H1 (cell line): ENCODE data around the gene CDK5RAP2. TPM values are rescaled to one million over a fixed set of nuclear protein-coding genes. Genes with fewer than 3 reads are reported as not detected.

Experiments used
- CTCF ChIA-PET: fragments of 300-600 bp; sonication (Branson Sonifier 250); formaldehyde crosslinking; loops from one replicate; lab custom pipeline; 2021; ENCODE audit not compliant: partially characterized antibody; lab: Charles Lee
- POLR2A ChIA-PET: fragments of 300-600 bp; sonication (Branson Sonifier 250); formaldehyde crosslinking; loops from one replicate; lab custom pipeline; 2021; ENCODE audit warnings: inconsistent platforms; ENCODE audit not compliant: partially characterized antibody; lab: Charles Lee
- DNase-seq, 2 experiments: peaks; one replicate each; pipeline versions ENCODE4 v3.0.0 to v3.0.0-alpha.2; 2010 to 2022; ENCODE audit warnings: low spot score in 2 of 2, low read depth in 1 of 2, mixed read lengths in 1 of 2
- FAIRE-seq: peaks from 2 replicates; lab custom pipeline; 2011; peaks lifted over from hg19 to GRCh38; lab: Jason Lieb, UNC
- H2AFZ ChIP-seq: 2 replicates; pipeline ENCODE4 v1.8.1; 2012; ENCODE audit warnings: low read length, inconsistent platforms
- H2AK5ac ChIP-seq: 2 replicates; pipeline ENCODE4 v1.6.1; 2013; ENCODE audit warnings: low read depth, low read length
- H2BK120ac ChIP-seq: replicated peaks from 2 replicates; pipeline ENCODE3; 2013; ENCODE audit warnings: low read depth, low read length, inconsistent platforms
- H2BK12ac ChIP-seq: 2 replicates; pipeline ENCODE4 v1.6.1; 2013; ENCODE audit warnings: low read depth, low read length
- H2BK15ac ChIP-seq: 2 replicates; pipeline ENCODE4 v1.6.1; 2013; ENCODE audit warnings: low read length
- H2BK20ac ChIP-seq: 2 replicates; pipeline ENCODE4 v1.6.1; 2013; ENCODE audit warnings: low read length
- H2BK5ac ChIP-seq: 2 replicates; pipeline ENCODE4 v1.6.1; 2013; ENCODE audit warnings: low read depth, low read length
- H3K14ac ChIP-seq: 2 replicates; pipeline ENCODE4 v1.6.1; 2013; ENCODE audit warnings: inconsistent platforms; ENCODE audit not compliant: insufficient read length
- H3K18ac ChIP-seq: 2 replicates; pipeline ENCODE4 v1.6.1; 2013; ENCODE audit warnings: low read length; ENCODE audit errors: extremely low read depth
- H3K23ac ChIP-seq: 2 replicates; pipeline ENCODE4 v1.6.1; 2013; ENCODE audit warnings: inconsistent platforms; ENCODE audit not compliant: insufficient read length
- H3K23me2 ChIP-seq: 2 replicates; pipeline ENCODE4 v1.6.1; 2013; ENCODE audit warnings: low read depth, low read length
- H3K27ac ChIP-seq: 2 replicates; pipeline ENCODE4 v1.6.1; 2011; ENCODE audit warnings: low read depth, low read length, inconsistent platforms
- H3K27me3 ChIP-seq, 4 experiments: replicated peaks in 1 of 4; 1 replicate in 1 of 4; 2 replicates in 3 of 4; pipeline versions ENCODE4 v1.6.1 to v1.8.1; 2011 to 2013; ENCODE audit warnings: low read length in 3 of 4, mild to moderate bottlenecking in 3 of 4, inconsistent platforms in 2 of 4, mixed read lengths in 2 of 4, moderate library complexity in 1 of 4; ENCODE audit not compliant: control insufficient read depth in 3 of 4, insufficient read depth in 3 of 4; ENCODE audit errors: extremely low read depth in 1 of 4
- H3K36me3 ChIP-seq, 4 experiments: 2 replicates each; pipeline versions ENCODE4 v1.6.1 to v1.8.1; 2011 to 2013; ENCODE audit warnings: mild to moderate bottlenecking in 4 of 4, low read length in 3 of 4, moderate library complexity in 2 of 4, control low read depth in 1 of 4, inconsistent platforms in 1 of 4; ENCODE audit not compliant: insufficient read depth in 4 of 4, control insufficient read depth in 2 of 4
- H3K4ac ChIP-seq: replicated peaks from 2 replicates; pipeline ENCODE3; 2013; ENCODE audit warnings: low read length, low read depth, mixed read lengths, inconsistent platforms; ENCODE audit not compliant: insufficient read length
- H3K4me1 ChIP-seq, 4 experiments: replicated peaks in 1 of 4; 1 replicate in 1 of 4; 2 replicates in 3 of 4; pipeline versions ENCODE4 v1.6.1 to v1.8.1; 2011 to 2013; ENCODE audit warnings: low read length in 3 of 4, inconsistent platforms in 2 of 4, mixed read lengths in 1 of 4; ENCODE audit not compliant: insufficient read depth in 4 of 4, control insufficient read depth in 3 of 4
- H3K4me2 ChIP-seq, 2 experiments: 2 replicates each; pipeline versions ENCODE4 v1.6.1 to v1.8.1; 2011 to 2013; ENCODE audit warnings: low read depth in 2 of 2, low read length in 2 of 2, control low read depth in 1 of 2, inconsistent platforms in 1 of 2, mild to moderate bottlenecking in 1 of 2; ENCODE audit not compliant: insufficient read depth in 1 of 2
- H3K4me3 ChIP-seq, 4 experiments: fragments of 200-600, 300-600 bp in 1 of 4; sonication (generic), shearing (Covaris generic), sonication (Bioruptor Twin) in 1 of 4; 2 replicates each; pipeline versions ENCODE4 v1.5.1 to v1.8.1; 2011 to 2016; ENCODE audit warnings: low read length in 4 of 4, low read depth in 3 of 4, control low read depth in 2 of 4, inconsistent platforms in 2 of 4, mild to moderate bottlenecking in 2 of 4, mixed read lengths in 1 of 4, moderate library complexity in 1 of 4; ENCODE audit not compliant: insufficient read depth in 2 of 4; ENCODE audit errors: extremely low read depth in 1 of 4
- H3K56ac ChIP-seq: replicated peaks from 2 replicates; pipeline ENCODE3; 2013; ENCODE audit warnings: low read depth, mild to moderate bottlenecking, mixed read lengths, low read length, inconsistent platforms; ENCODE audit not compliant: insufficient read length
- H3K79me1 ChIP-seq: 2 replicates; pipeline ENCODE4 v1.6.1; 2013; ENCODE audit warnings: low read depth, low read length, control low read depth
- H3K79me2 ChIP-seq, 2 experiments: 2 replicates each; pipeline versions ENCODE4 v1.6.1 to v1.8.1; 2012 to 2013; ENCODE audit warnings: low read length in 2 of 2, mild to moderate bottlenecking in 2 of 2, inconsistent platforms in 1 of 2; ENCODE audit not compliant: insufficient read depth in 2 of 2, control insufficient read depth in 1 of 2
- H3K9ac ChIP-seq, 4 experiments: replicated peaks in 1 of 4; 1 replicate in 1 of 4; 2 replicates in 3 of 4; pipeline versions ENCODE4 v1.6.1 to v1.8.1; 2011 to 2013; ENCODE audit warnings: low read depth in 3 of 4, low read length in 3 of 4, control low read depth in 2 of 4, mild to moderate bottlenecking in 2 of 4, moderate library complexity in 2 of 4, inconsistent platforms in 1 of 4; ENCODE audit errors: extremely low read depth in 1 of 4
- H3K9me3 ChIP-seq, 2 experiments: 2 replicates each; pipeline versions ENCODE4 v1.6.1 to v1.8.1; 2012 to 2013; ENCODE audit warnings: mild to moderate bottlenecking in 2 of 2, moderate library complexity in 2 of 2, control low read depth in 1 of 2, inconsistent platforms in 1 of 2, low read depth in 1 of 2, low read length in 1 of 2, mixed read lengths in 1 of 2; ENCODE audit not compliant: insufficient read depth in 2 of 2
- H4K20me1 ChIP-seq, 2 experiments: replicated peaks in 1 of 2; 2 replicates each; pipeline versions ENCODE3 to v1.8.1; 2011 to 2013; ENCODE audit warnings: inconsistent platforms in 2 of 2, low read length in 2 of 2, mild to moderate bottlenecking in 1 of 2; ENCODE audit not compliant: insufficient read depth in 2 of 2, control insufficient read depth in 1 of 2
- H4K5ac ChIP-seq: 2 replicates; pipeline ENCODE4 v1.6.1; 2013; ENCODE audit warnings: low read length, low read depth, mixed read lengths, inconsistent platforms; ENCODE audit not compliant: insufficient read length
- H4K8ac ChIP-seq: 2 replicates; pipeline ENCODE4 v1.8.0; 2013; ENCODE audit warnings: mild to moderate bottlenecking, moderate library complexity, low read length, inconsistent platforms; ENCODE audit not compliant: insufficient read depth; ENCODE audit errors: extremely low read depth
- H4K91ac ChIP-seq: replicated peaks from 2 replicates; pipeline ENCODE3; 2013; ENCODE audit warnings: low read length, mixed read lengths, inconsistent platforms; ENCODE audit not compliant: insufficient read length
- ASH2L ChIP-seq: fragments of 200-600, 300-600 bp; sonication (generic); IDR thresholded peaks from one replicate; pipeline ENCODE4 v1.7.1; 2017; ENCODE audit warnings: low read length
- CTBP2 ChIP-seq: IDR thresholded peaks from 2 replicates; pipeline ENCODE4 v1.7.0; 2011; ENCODE audit warnings: borderline replicate concordance, mild to moderate bottlenecking, moderate library complexity, mixed read lengths, low read length; ENCODE audit not compliant: insufficient read depth, insufficient read length
- GABPA ChIP-seq: IDR thresholded peaks from 2 replicates; pipeline ENCODE4 v1.6.1; 2011; ENCODE audit warnings: mild to moderate bottlenecking, low read length, moderate library complexity, borderline replicate concordance; ENCODE audit not compliant: insufficient read depth
- JUN ChIP-seq: IDR thresholded peaks from 2 replicates; pipeline ENCODE4 v1.6.1; 2011; ENCODE audit warnings: low read depth, mild to moderate bottlenecking, improper control_type of control experiment, low read length
- KDM1A ChIP-seq: fragments of 200-600, 300-600 bp; sonication (generic); IDR thresholded peaks from 2 replicates; pipeline ENCODE4 v1.7.1; 2016; ENCODE audit warnings: mild to moderate bottlenecking, low read length, borderline replicate concordance
- NANOG ChIP-seq: IDR thresholded peaks from 2 replicates; pipeline ENCODE4 v1.6.1; 2011; ENCODE audit warnings: low read length, low read depth, mild to moderate bottlenecking, inconsistent platforms; ENCODE audit not compliant: insufficient read depth, poor library complexity, severe bottlenecking
- POLR2A ChIP-seq, 2 experiments: IDR thresholded peaks; 1 replicate in 1 of 2; 2 replicates in 1 of 2; pipeline ENCODE4 v1.6.1; 2011; ENCODE audit warnings: low read depth in 2 of 2, low read length in 2 of 2, mild to moderate bottlenecking in 2 of 2; ENCODE audit errors: control extremely low read depth in 1 of 2
- POLR2AphosphoS5 ChIP-seq: IDR thresholded peaks from 2 replicates; pipeline ENCODE4 v1.6.1; 2011; ENCODE audit warnings: low read depth, low read length
- SRF ChIP-seq: IDR thresholded peaks from 2 replicates; pipeline ENCODE4 v1.6.1; 2011; ENCODE audit warnings: mild to moderate bottlenecking, low read depth, low read length, moderate library complexity
- SUZ12 ChIP-seq: fragments of 200-600 bp; sonication (generic); IDR thresholded peaks from 2 replicates; pipeline ENCODE4 v1.6.1; 2012; ENCODE audit warnings: mild to moderate bottlenecking, inconsistent platforms, low read length, moderate library complexity, mixed read lengths
- YY1 ChIP-seq: IDR thresholded peaks from 2 replicates; pipeline ENCODE4 v1.6.1; 2011; ENCODE audit warnings: low read depth, mild to moderate bottlenecking, low read length
- WGBS, 2 experiments: shearing (Covaris generic) in 1 of 2; methylation state at CpG; one replicate each; pipeline versions ENCODE4 v1.1.6 to v1.1.7; 2013 to 2015; ENCODE audit warnings: low lambda C conversion rate in 2 of 2, mixed read lengths in 2 of 2, inconsistent platforms in 1 of 2, low coverage in 1 of 2, missing lambda C conversion rate in 1 of 2; ENCODE audit not compliant: insufficient replicate concordance in 2 of 2, insufficient coverage in 1 of 2, insufficient read length in 1 of 2; ENCODE audit errors: extremely low coverage in 1 of 2, missing lambda C conversion rate in 1 of 2; 5-methylcytosine and 5-hydroxymethylcytosine counted together
- polyA plus RNA-seq, 7 experiments: library from polyadenylated mRNA; depleted of rRNA in 3 of 7; stranded (reverse) in 5 of 7; unstranded in 2 of 7; fragments of >200 nt in 5 of 7; fragments of 200-250 nt in 2 of 7; gene quantifications; 1 replicate in 5 of 7; 2 replicates in 1 of 7; 4 replicates in 1 of 7; pipeline versions ENCODE4 v1.2.1 to v1.2.3, GENCODE V29; 2011 to 2013; ENCODE audit warnings: missing spikeins in 2 of 7, mixed read lengths in 2 of 7
- total RNA-seq: library from RNA; stranded (reverse); fragmentation: NEBNext Ultra II Directional; extraction: Animal tissue kit (Norgen Biotek cat#: 25700); gene quantifications from 2 replicates; pipeline ENCODE4 v1.2.1, GENCODE V29; 2021

Gene CDK5RAP2
- total and polyA plus RNA-seq, 2 of the 8 experiments (the other 6 are each of a cell fraction or from before 2014, with no cell fraction given) = 19.8 to 49.4 TPM

DNA sequence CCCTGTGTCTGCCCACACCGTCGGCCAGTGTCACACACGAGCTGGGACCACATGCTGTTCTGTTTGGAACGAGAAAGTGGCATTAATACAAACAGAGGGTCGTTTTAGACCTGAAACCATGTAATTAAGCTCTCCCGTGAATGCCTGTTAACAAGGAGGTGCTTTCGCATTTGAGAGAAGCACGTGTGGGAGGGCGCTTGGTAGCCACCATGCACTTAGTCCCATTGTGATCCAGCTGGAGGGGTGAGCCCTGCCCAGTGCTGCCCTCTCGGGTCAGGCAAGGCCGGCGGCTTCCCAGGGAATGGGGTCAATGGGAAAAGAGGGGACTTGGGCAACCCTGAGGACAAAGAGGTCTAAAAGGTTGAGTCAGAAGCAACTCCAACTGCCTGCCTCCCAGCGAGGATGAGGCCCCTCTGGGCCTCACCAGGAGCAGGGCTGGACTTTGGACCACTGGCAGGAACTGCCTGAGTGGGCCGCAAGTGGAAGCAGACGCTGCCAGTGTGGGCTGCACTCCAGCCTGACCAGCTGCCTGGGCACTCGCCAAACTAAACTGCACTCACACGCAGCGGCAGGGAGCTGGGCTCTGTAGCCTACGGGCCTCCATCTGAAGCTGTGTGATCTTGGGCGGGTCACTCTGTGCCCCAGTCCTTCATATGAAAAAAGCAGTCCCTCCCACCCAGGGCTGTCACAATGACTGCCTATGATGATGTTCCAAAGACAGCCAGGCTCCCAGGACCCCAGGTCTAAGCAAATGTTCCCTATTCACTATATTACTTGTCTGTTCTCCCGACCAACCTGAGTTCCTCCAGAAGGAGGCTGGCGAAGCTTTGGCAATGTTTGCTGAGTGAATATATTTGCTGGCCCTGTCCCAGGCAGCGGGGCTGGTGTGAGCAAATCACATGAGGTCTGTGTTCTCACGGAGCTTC is 195.7 kb downstream of the CDK5RAP2 start:
- ChIA-PET POLR2A (interaction anchor here (1.1 to 1.7 kb wide), 2 partner anchors 25 to 28 kb away, joined by 3 to 5 read pairs; no protein-coding TSS in a partner anchor), CTCF (interaction anchor here (0.7 to 2.4 kb wide), 5 partner anchors 11 to 455 kb away, joined by 3 to 8 read pairs (median 4); no protein-coding TSS in a partner anchor)
- no peak overlapping the region for H4K91ac ChIP-seq
- no peak overlapping the region for H2BK20ac ChIP-seq
- FAIRE-seq (no peak), DNase-seq (no peak)
- WGBS, 2 experiments = 91% methylated on average over 24 of the region's 24 CpGs; no CpG with 5 or more reads in 1 of the 2 experiments
- no peak overlapping the region for H2BK120ac ChIP-seq
- H2AFZ ChIP-seq = no peak overlapping the region
- no peak overlapping the region for H2AK5ac ChIP-seq
- no peak overlapping the region for H3K18ac ChIP-seq
- H3K4me2 ChIP-seq = no peak overlapping the region
- no peak overlapping the region for H3K56ac ChIP-seq
- no peak overlapping the region for H3K9ac ChIP-seq
- H3K4me1 ChIP-seq = 0 out of 7 replicates have a peak, but pooled peaks cover 0 to 7% (median 0%) of the 10 kb centered on the region in 4 experiments
- 0 out of 2 replicates have a peak overlapping the region, but pooled peaks have one; percentile 35 for H4K8ac ChIP-seq
- no peak overlapping the region for H2BK15ac ChIP-seq
- H3K4ac ChIP-seq = peak overlapping the region; percentile 35
- no peak overlapping the region for H3K27ac ChIP-seq
- no peaks in the 10 kb centered on the region; a peak in 1 of 7 replicates for H3K27me3 ChIP-seq
- H3K79me2 ChIP-seq = no peaks in the 10 kb centered on the region
- H3K79me1 ChIP-seq = no peaks in the 10 kb centered on the region
- H3K14ac ChIP-seq = no peak overlapping the region
- no peak overlapping the region for H2BK5ac ChIP-seq
- no peak overlapping the region for H3K23ac ChIP-seq
- no peak overlapping the region for H2BK12ac ChIP-seq
- H4K20me1 ChIP-seq = no peaks in the 10 kb centered on the region
- H3K9me3 ChIP-seq = no peaks in the 10 kb centered on the region
- no peaks in the 10 kb centered on the region for H3K23me2 ChIP-seq
- no peak overlapping the region for H3K4me3 ChIP-seq
- H3K36me3 ChIP-seq = peaks cover 0 to 5% (median 2%) of the 10 kb centered on the region in 4 experiments; a peak in 3 of 8 replicates
- no peak overlapping the region for H4K5ac ChIP-seq
- TF ChIP-seq YY1 (no peak), KDM1A (no peak), GABPA (no peak), POLR2A (IDR thresholded peaks at IDR 0.05; ENCODE audit: control extremely low read depth in 1 of 2, low read depth in 2 of 2, low read length in 2 of 2) (no peak), ASH2L (no peak), SRF (no peak), POLR2AphosphoS5 (no peak), CTBP2 (no peak), JUN (no peak), NANOG (no peak), SUZ12 (no peak)
